Panc1 (cell line): ENCODE results near the gene ULBP2. TPM values are rescaled to one million over a fixed set of nuclear protein-coding genes. Genes with fewer than 3 reads are reported as not detected.
"Not testable (repeated sequence)": the region's sequence is repeated elsewhere in the genome, so short reads cannot be mapped to it uniquely, and the experiment has no call there.

Experiments
- ATAC-seq: fragments of 200-7000 bp; cut with Tn5 transposase; 2 replicates; pipeline ENCODE4 v1.9.1; 2020; ENCODE audit warnings: mild to moderate bottlenecking, moderate library complexity
- BruUV-seq: library from RNA; stranded (reverse); fragments of 400-500 nt; replicated peaks from 2 replicates; lab custom pipeline; 2021; lab: Mats Ljungman, UMichigan
- CTCF ChIA-PET: fragments of 300-600 bp; sonication (Branson Sonifier 250); formaldehyde crosslinking; loops from one replicate; lab custom pipeline; 2022; ENCODE audit warnings: antibody characterized with exemption; lab: Charles Lee
- POLR2A ChIA-PET: fragments of 300-600 bp; sonication (Branson Sonifier 250); formaldehyde crosslinking; loops from one replicate; lab custom pipeline; 2022; ENCODE audit warnings: antibody characterized with exemption; lab: Charles Lee
- DNase-seq: peaks from one replicate; pipeline ENCODE4 v3.0.0-alpha.2; 2010; ENCODE audit warnings: low read depth, low spot score
- H3K27ac ChIP-seq: 2 replicates; pipeline ENCODE4 v1.5.1; 2011; ENCODE audit warnings: mild to moderate bottlenecking, low read length, inconsistent platforms
- H3K27me3 ChIP-seq: fragments of 200-500 bp; sonication (Bioruptor generic); 2 replicates; pipeline ENCODE4 v1.6.0; 2014; ENCODE audit warnings: low read length, inconsistent platforms; ENCODE audit not compliant: control insufficient read depth, insufficient read depth
- H3K36me3 ChIP-seq: fragments of 200-500 bp; sonication (Bioruptor generic); 2 replicates; pipeline ENCODE4 v1.5.1; 2014; ENCODE audit warnings: inconsistent platforms, mild to moderate bottlenecking, low read length, moderate library complexity; ENCODE audit not compliant: control insufficient read depth, insufficient read depth
- H3K4me1 ChIP-seq: 2 replicates; pipeline ENCODE4 v1.5.1; 2011; ENCODE audit warnings: inconsistent platforms, mild to moderate bottlenecking, low read length, moderate library complexity; ENCODE audit not compliant: control insufficient read depth, insufficient read depth
- H3K4me3 ChIP-seq, 2 experiments: 2 replicates each; pipeline ENCODE4 v1.5.1; 2011 to 2012; ENCODE audit warnings: low read depth in 2 of 2, low read length in 2 of 2, mild to moderate bottlenecking in 2 of 2, inconsistent platforms in 1 of 2, moderate library complexity in 1 of 2
- H3K9me3 ChIP-seq: fragments of 200-500 bp; sonication (Bioruptor generic); 2 replicates; pipeline ENCODE4 v1.5.1; 2014; ENCODE audit warnings: low read depth, mild to moderate bottlenecking, inconsistent platforms, low read length, moderate library complexity; ENCODE audit not compliant: control insufficient read depth, insufficient read depth
- POLR2AphosphoS5 ChIP-seq: IDR thresholded peaks from 2 replicates; pipeline ENCODE4 v1.6.1; 2012; ENCODE audit warnings: mild to moderate bottlenecking, low read depth, low read length, moderate library complexity
- SIN3A ChIP-seq: IDR thresholded peaks from 2 replicates; pipeline ENCODE4 v1.6.1; 2012; ENCODE audit warnings: low read depth, mild to moderate bottlenecking, low read length, moderate library complexity, borderline replicate concordance; ENCODE audit not compliant: insufficient read depth
- TCF7L2 ChIP-seq: IDR thresholded peaks from 2 replicates; pipeline ENCODE4 v1.6.1; 2011; ENCODE audit warnings: mild to moderate bottlenecking, low read depth, low read length, inconsistent platforms
- in situ Hi-C: cut with HindIII; loops from 2 replicates; pipeline ENCODE4 v1.10.0; 2016; ENCODE audit warnings: low sequenced_read_pairs, low pct_unique_long_range_greater_than_20kb
- intact Hi-C: fragments of 100-400 bp; cut with micrococcal nuclease; formaldehyde crosslinking; loops from one replicate; pipeline ENCODE4 v1.10.0; 2022; ENCODE audit not compliant: unreplicated experiment
- total RNA-seq: library from RNA; stranded (reverse); gene quantifications from one replicate; pipeline ENCODE4 v1.2.1, GENCODE V29; 2021; ENCODE audit not compliant: unreplicated experiment
- TF ChIP-seq, protein P1 (sequence below), 2 experiments: IDR thresholded peaks; 2 replicates each; pipeline ENCODE4 v1.6.1; 2011 to 2012; ENCODE audit warnings: low read depth in 2 of 2, control low read depth in 1 of 2, low read length in 1 of 2, mild to moderate bottlenecking in 1 of 2, moderate library complexity in 1 of 2; ENCODE audit not compliant: insufficient read depth in 1 of 2
- TF ChIP-seq, protein P2 (sequence below): fragments of 450-650 bp; IDR thresholded peaks from 2 replicates; pipeline ENCODE4 v1.5.1; 2017; ENCODE audit warnings: mild to moderate bottlenecking

Gene ULBP2
- total RNA-seq, 1 experiment from 2014 or later, result 0.69 TPM

DNA sequence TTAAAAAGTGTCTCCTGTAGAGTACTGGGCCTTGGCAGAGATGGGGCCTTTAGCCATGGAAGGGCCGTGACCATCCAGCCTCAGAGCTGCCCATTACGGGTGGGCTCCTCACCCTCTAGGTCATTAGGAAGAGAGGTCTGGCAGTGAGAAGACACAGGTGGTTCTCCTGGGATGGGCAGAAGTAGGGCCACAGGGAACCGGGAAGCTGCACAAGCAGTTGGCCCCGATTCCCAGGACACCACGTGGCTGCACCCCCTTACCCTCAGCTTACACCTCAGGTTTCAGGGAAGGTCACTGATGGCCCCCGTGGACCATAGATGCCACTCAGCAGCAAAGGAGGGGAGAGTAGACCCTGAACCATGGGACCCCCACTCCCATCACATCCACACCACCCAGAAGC, 20.5 kb upstream of the ULBP2 start:
- 0 out of 2 replicates have a peak, but pooled peaks cover 1% of the 10 kb centered on the region for H3K4me1 ChIP-seq

GRCh38 chr6:149922091-149922490, 19.7 kb upstream of the ULBP2 start:
- H3K27ac ChIP-seq, ATAC-seq, in situ Hi-C loops, DNase-seq, H3K27me3 ChIP-seq, H3K4me1 ChIP-seq, H3K36me3 ChIP-seq, POLR2A ChIA-PET, BruUV-seq, H3K9me3 ChIP-seq: not testable (repeated sequence)
- CTCF ChIA-PET, result interaction anchor here (0.7 kb wide), 1 partner anchor 322 kb away, joined by 4 read pairs; no protein-coding TSS in a partner anchor
- intact Hi-C loops, result loop anchor here (10.0 kb wide), 1 partner anchor 57 kb away; the partner anchor contains the start of gene LRP11
- peak overlapping the region in 1 of 2 experiments; percentile 75; a peak in 1 of 4 replicates for H3K4me3 ChIP-seq

More for the DNA sequence above, 20.5 kb upstream of the ULBP2 start:
- in situ Hi-C loops, result no loop called here
- no peak for TF ChIP-seq SIN3A
- no peak for TF ChIP-seq POLR2AphosphoS5
- TF ChIP-seq, protein P1, sequence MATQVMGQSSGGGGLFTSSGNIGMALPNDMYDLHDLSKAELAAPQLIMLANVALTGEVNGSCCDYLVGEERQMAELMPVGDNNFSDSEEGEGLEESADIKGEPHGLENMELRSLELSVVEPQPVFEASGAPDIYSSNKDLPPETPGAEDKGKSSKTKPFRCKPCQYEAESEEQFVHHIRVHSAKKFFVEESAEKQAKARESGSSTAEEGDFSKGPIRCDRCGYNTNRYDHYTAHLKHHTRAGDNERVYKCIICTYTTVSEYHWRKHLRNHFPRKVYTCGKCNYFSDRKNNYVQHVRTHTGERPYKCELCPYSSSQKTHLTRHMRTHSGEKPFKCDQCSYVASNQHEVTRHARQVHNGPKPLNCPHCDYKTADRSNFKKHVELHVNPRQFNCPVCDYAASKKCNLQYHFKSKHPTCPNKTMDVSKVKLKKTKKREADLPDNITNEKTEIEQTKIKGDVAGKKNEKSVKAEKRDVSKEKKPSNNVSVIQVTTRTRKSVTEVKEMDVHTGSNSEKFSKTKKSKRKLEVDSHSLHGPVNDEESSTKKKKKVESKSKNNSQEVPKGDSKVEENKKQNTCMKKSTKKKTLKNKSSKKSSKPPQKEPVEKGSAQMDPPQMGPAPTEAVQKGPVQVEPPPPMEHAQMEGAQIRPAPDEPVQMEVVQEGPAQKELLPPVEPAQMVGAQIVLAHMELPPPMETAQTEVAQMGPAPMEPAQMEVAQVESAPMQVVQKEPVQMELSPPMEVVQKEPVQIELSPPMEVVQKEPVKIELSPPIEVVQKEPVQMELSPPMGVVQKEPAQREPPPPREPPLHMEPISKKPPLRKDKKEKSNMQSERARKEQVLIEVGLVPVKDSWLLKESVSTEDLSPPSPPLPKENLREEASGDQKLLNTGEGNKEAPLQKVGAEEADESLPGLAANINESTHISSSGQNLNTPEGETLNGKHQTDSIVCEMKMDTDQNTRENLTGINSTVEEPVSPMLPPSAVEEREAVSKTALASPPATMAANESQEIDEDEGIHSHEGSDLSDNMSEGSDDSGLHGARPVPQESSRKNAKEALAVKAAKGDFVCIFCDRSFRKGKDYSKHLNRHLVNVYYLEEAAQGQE (IDR thresholded peaks at IDR 0.05; ENCODE audit: insufficient read depth in 1 of 2, low read depth in 2 of 2, low read length in 1 of 2), result no peak
- TF ChIP-seq, protein P2, sequence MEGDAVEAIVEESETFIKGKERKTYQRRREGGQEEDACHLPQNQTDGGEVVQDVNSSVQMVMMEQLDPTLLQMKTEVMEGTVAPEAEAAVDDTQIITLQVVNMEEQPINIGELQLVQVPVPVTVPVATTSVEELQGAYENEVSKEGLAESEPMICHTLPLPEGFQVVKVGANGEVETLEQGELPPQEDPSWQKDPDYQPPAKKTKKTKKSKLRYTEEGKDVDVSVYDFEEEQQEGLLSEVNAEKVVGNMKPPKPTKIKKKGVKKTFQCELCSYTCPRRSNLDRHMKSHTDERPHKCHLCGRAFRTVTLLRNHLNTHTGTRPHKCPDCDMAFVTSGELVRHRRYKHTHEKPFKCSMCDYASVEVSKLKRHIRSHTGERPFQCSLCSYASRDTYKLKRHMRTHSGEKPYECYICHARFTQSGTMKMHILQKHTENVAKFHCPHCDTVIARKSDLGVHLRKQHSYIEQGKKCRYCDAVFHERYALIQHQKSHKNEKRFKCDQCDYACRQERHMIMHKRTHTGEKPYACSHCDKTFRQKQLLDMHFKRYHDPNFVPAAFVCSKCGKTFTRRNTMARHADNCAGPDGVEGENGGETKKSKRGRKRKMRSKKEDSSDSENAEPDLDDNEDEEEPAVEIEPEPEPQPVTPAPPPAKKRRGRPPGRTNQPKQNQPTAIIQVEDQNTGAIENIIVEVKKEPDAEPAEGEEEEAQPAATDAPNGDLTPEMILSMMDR, result no peak
- no peak for TF ChIP-seq TCF7L2
- no peak for ATAC-seq
- no peak overlapping the region for H3K4me3 ChIP-seq
- no peak for DNase-seq
- H3K27me3 ChIP-seq, result no peaks in the 10 kb centered on the region
- H3K36me3 ChIP-seq, result no peaks in the 10 kb centered on the region
- H3K9me3 ChIP-seq, result no peaks in the 10 kb centered on the region
- H3K27ac ChIP-seq, result no peak overlapping the region
- intact Hi-C loops, result loop anchor here (10.0 kb wide), 1 partner anchor 57 kb away; the partner anchor contains the start of gene LRP11
- ChIA-PET POLR2A (no interaction called here), CTCF (no interaction called here)
- BruUV-seq, result no TSS peak

DNA sequence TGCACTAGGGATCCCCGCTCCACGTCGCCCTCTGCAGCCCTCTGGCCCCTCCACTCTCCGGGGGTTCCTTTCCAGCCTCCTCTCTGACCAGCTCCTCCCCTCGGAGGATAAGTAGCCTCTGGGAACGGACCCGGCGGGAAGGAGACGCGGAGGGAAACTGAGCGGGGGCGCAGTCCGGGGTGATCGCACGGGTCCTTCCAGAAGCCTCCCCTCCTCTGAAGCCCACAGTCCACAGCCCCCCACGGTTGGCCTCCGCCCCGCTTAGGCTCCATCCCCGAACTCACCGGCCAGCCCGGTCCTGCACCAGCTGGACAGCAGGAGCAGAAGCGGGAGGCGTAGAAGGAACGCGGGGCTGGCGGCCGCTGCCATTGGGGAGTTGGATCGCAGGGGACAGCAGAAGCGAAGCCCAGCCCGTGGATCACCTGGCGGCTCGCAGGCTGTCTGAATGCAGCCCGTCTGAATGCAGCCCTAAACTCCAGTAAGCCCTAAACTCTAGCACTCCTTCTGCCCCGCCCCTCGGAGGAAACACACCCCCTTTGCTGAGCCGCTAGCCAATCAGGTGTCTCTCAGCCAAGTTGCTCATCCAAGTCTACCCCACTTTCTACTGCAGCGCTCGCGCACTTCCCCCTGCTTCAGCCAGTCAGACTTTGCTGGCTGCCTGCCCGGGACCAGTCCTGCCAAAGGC, 19.0 kb upstream of the ULBP2 start, which contains the start of gene RAET1G:
Gene RAET1G, minus strand, starts transcription at position 480 of the 685 bp plus-strand sequence. Its CDS starts 111 bp downstream, at position 369.
- intact Hi-C loops, result loop anchor here (10.0 kb wide), 1 partner anchor 58 kb away; the partner anchor contains the start of gene LRP11
- ChIA-PET CTCF (interaction anchor here (0.7 kb wide), 1 partner anchor 323 kb away, joined by 4 read pairs; no protein-coding TSS in a partner anchor), POLR2A (no interaction called here)
- Histone ChIP-seq H3K4me1 (0 out of 2 replicates have a peak, but pooled peaks cover 3% of the 10 kb centered on the region), H3K4me3 (peak within 1 kb of the TSS; percentile 67 to 75), H3K36me3 (no peaks in the 10 kb centered on the region), H3K9me3 (no peaks in the 10 kb centered on the region), H3K27ac (no peak within 1 kb of the TSS), H3K27me3 (no peaks in the 10 kb centered on the region)
- ATAC-seq (peak; percentile 88), DNase-seq (peak; percentile 43)
- TF ChIP-seq TCF7L2, result peak; percentile 60; the same call in 1 of the 2 replicates
- TF ChIP-seq, protein P2, result no peak; the same call in 1 of the 2 replicates
- no peak for TF ChIP-seq POLR2AphosphoS5
- TF ChIP-seq, protein P1 (IDR thresholded peaks at IDR 0.05; ENCODE audit: insufficient read depth in 1 of 2, low read depth in 2 of 2, low read length in 1 of 2), result 0 out of 4 replicates have a peak, but pooled peaks have one; percentile 26 to 33
- 0 out of 2 replicates have a peak, but pooled peaks have one; percentile 58 for TF ChIP-seq SIN3A
- in situ Hi-C loops, result no loop called here
- no TSS peak for BruUV-seq
